ENCODE results near the gene SSU72. TPM values are rescaled to one million over a fixed set of nuclear protein-coding genes. Genes with fewer than 3 reads are reported as not detected.

SSU72 gene
- total RNA-seq, 6 experiments from 2014 or later = 46.6 to 72.6 (median 63.8) TPM

- ATAC-seq (peak; percentile 51 to 62 (median 54)), DNase-seq (no peak)
- no peak for TF ChIP-seq CTCF (IDR thresholded peaks at IDR 0.05)
- TF ChIP-seq POLR2A (IDR thresholded peaks at IDR 0.05) = no peak
- Histone ChIP-seq H3K9me3 (no peaks in the 10 kb centered on the region), H3K4me3 (no peak overlapping the region), H3K27ac (no peak overlapping the region), H3K4me1 (peaks cover 0 to 6% (median 0%) of the 10 kb centered on the region in 4 donors), H3K27me3 (no peaks in the 10 kb centered on the region), H3K36me3 (no peaks in the 10 kb centered on the region)
- intact Hi-C loops (cut with DNase I) = no loop called here
- WGBS (ENCODE audit: insufficient coverage, low coverage, low lambda C conversion rate, missing lambda C conversion rate) = 30% methylated on average over 9 of the region's 31 CpGs
These were observed 19.4 kb downstream of the SSU72 start for GRCh38 chr1:1554926-1555915.

GRCh38 chr1:1554550-1554925, 20.1 kb downstream of the SSU72 start:
- H3K4me1 ChIP-seq = peaks cover 0 to 6% (median 0%) of the 10 kb centered on the region in 4 donors

GRCh38 chr1:1553821-1554494, 20.7 kb downstream of the SSU72 start:
- Histone ChIP-seq H3K4me3 (no peak overlapping the region), H3K4me1 (peaks cover 0 to 6% (median 0%) of the 10 kb centered on the region in 4 donors), H3K9me3 (no peaks in the 10 kb centered on the region), H3K36me3 (no peaks in the 10 kb centered on the region), H3K27ac (no peak overlapping the region), H3K27me3 (no peaks in the 10 kb centered on the region)
- 77% methylated on average over 7 of the region's 35 CpGs for WGBS (ENCODE audit: insufficient coverage, low coverage, low lambda C conversion rate, missing lambda C conversion rate)
- no peak for TF ChIP-seq CTCF (IDR thresholded peaks at IDR 0.05)
- no peak for TF ChIP-seq POLR2A (IDR thresholded peaks at IDR 0.05)
- ATAC-seq = no peak
- intact Hi-C loops (cut with DNase I) = no loop called here
- DNase-seq = no peak

More at GRCh38 chr1:1554550-1554925, 20.1 kb downstream of the SSU72 start:
- H3K36me3 ChIP-seq = no peaks in the 10 kb centered on the region
- WGBS (ENCODE audit: insufficient coverage, low coverage, low lambda C conversion rate, missing lambda C conversion rate) = 20% methylated on average over 1 of the region's 13 CpGs
- H3K9me3 ChIP-seq = no peaks in the 10 kb centered on the region
- intact Hi-C loops (cut with DNase I) = no loop called here
- H3K27me3 ChIP-seq = no peaks in the 10 kb centered on the region
- no peak for TF ChIP-seq CTCF (IDR thresholded peaks at IDR 0.05)
- TF ChIP-seq POLR2A (IDR thresholded peaks at IDR 0.05) = no peak
- H3K4me3 ChIP-seq = no peak overlapping the region
- ATAC-seq (no peak), DNase-seq (no peak)
- H3K27ac ChIP-seq = no peak overlapping the region

- ATAC-seq (no peak), DNase-seq (no peak)
- WGBS (ENCODE audit: insufficient coverage, low coverage, low lambda C conversion rate, missing lambda C conversion rate) = 100% methylated on average over 2 of the region's 10 CpGs
- Histone ChIP-seq H3K27me3 (no peaks in the 10 kb centered on the region), H3K36me3 (no peaks in the 10 kb centered on the region), H3K9me3 (no peaks in the 10 kb centered on the region), H3K27ac (no peak overlapping the region), H3K4me1 (peaks cover 0 to 6% (median 0%) of the 10 kb centered on the region in 4 donors), H3K4me3 (no peak overlapping the region)
- intact Hi-C loops (cut with DNase I) = no loop called here
- TF ChIP-seq CTCF (IDR thresholded peaks at IDR 0.05) = no peak
- TF ChIP-seq POLR2A (IDR thresholded peaks at IDR 0.05) = no peak
These were observed 22.4 kb downstream of the SSU72 start for GRCh38 chr1:1552263-1552639.
